OCI-LY7 (cell line): ENCODE data around the gene MARVELD3. TPM values are rescaled to one million over a fixed set of nuclear protein-coding genes. Genes with fewer than 3 reads are reported as not detected.

Experiments used
- BruUV-seq: library from RNA; stranded (reverse); fragments of 400-500 nt; replicated peaks from 2 replicates; lab custom pipeline; 2021; lab: Mats Ljungman, UMichigan
- CTCF ChIA-PET: fragments of 300-600 bp; sonication (Branson Sonifier 250); formaldehyde crosslinking; loops from one replicate; lab custom pipeline; 2022; ENCODE audit warnings: antibody characterized with exemption; ENCODE audit not compliant: unreplicated experiment; lab: Charles Lee
- POLR2A ChIA-PET: fragments of 300-600 bp; sonication (Branson Sonifier 250); formaldehyde crosslinking; loops from one replicate; lab custom pipeline; 2022; ENCODE audit warnings: antibody characterized with exemption; lab: Charles Lee
- DNase-seq: peaks from one replicate; pipeline ENCODE4 v3.0.0-alpha.2; 2015; ENCODE audit warnings: low spot score
- H2AFZ ChIP-seq: fragments of 200-600 bp; sonication (generic), shearing (Covaris generic); 2 replicates; pipeline ENCODE4 v1.6.1; 2014; ENCODE audit warnings: mild to moderate bottlenecking, antibody characterized with exemption, low read length, moderate library complexity
- H3K27ac ChIP-seq: fragments of 200-600 bp; sonication (generic); 2 replicates; pipeline ENCODE4 v1.5.1; 2014; ENCODE audit warnings: mixed run types, low read depth, mild to moderate bottlenecking, moderate library complexity, low read length, inconsistent platforms; ENCODE audit not compliant: poor library complexity, severe bottlenecking
- H3K36me3 ChIP-seq: fragments of 200-600 bp; sonication (generic); 2 replicates; pipeline ENCODE4 v1.6.1; 2014; ENCODE audit warnings: mild to moderate bottlenecking, antibody characterized with exemption, low read length, moderate library complexity, mixed read lengths; ENCODE audit not compliant: insufficient read depth
- H3K4me1 ChIP-seq: fragments of 200-600 bp; sonication (generic); 2 replicates; pipeline ENCODE4 v1.5.1; 2014; ENCODE audit warnings: mild to moderate bottlenecking, low read length; ENCODE audit not compliant: insufficient read depth, poor library complexity, severe bottlenecking
- H3K4me2 ChIP-seq: fragments of 200-600 bp; sonication (generic); 2 replicates; pipeline ENCODE4 v1.6.1; 2014; ENCODE audit warnings: mild to moderate bottlenecking, low read length
- H3K4me3 ChIP-seq: fragments of 200-600 bp; sonication (generic); 2 replicates; pipeline ENCODE4 v1.5.1; 2014; ENCODE audit warnings: mild to moderate bottlenecking, low read depth, low read length; ENCODE audit not compliant: poor library complexity, severe bottlenecking
- H3K79me2 ChIP-seq: fragments of 200-600 bp; sonication (generic); 2 replicates; pipeline ENCODE4 v1.6.1; 2016; ENCODE audit warnings: low read depth, mild to moderate bottlenecking, low read length, moderate library complexity, mixed read lengths; ENCODE audit not compliant: insufficient read depth
- H3K9me2 ChIP-seq: fragments of 200-600 bp; sonication (generic); 2 replicates; pipeline ENCODE4 v1.6.1; 2016; ENCODE audit warnings: mild to moderate bottlenecking, low read length, mixed read lengths; ENCODE audit not compliant: insufficient read depth
- H3K9me3 ChIP-seq: fragments of 200-600 bp; sonication (generic); 2 replicates; pipeline ENCODE4 v1.6.1; 2014; ENCODE audit warnings: mild to moderate bottlenecking, mixed run types, low read length, mixed read lengths
- H4K20me1 ChIP-seq: fragments of 200-600 bp; sonication (generic); 2 replicates; pipeline ENCODE4 v1.6.1; 2014; ENCODE audit warnings: mild to moderate bottlenecking, antibody characterized with exemption, low read length, moderate library complexity, mixed read lengths; ENCODE audit not compliant: insufficient read depth
- EZH2phosphoT487 ChIP-seq: fragments of 200-600 bp; sonication (generic); IDR thresholded peaks from 2 replicates; pipeline ENCODE4 v1.6.1; 2018; ENCODE audit warnings: low read depth, borderline replicate concordance, mild to moderate bottlenecking, mixed run types, antibody characterized with exemption, low read length, moderate library complexity, mixed read lengths
- intact Hi-C: fragments of 100-400 bp; cut with micrococcal nuclease; formaldehyde crosslinking; loops from one replicate; pipeline ENCODE4 v1.10.0; 2022; ENCODE audit not compliant: unreplicated experiment
- total RNA-seq, 2 experiments: library from RNA; depleted of rRNA in 1 of 2; stranded (reverse); fragments of >200 nt in 1 of 2; shearing (Covaris generic) in 1 of 2; gene quantifications; 2 replicates each; pipeline ENCODE4 v1.2.3, GENCODE V29; 2014 to 2022
- TF ChIP-seq, protein P1 (sequence below): fragments of 200-600 bp; sonication (generic); conservative IDR thresholded peaks from 2 replicates; pipeline ENCODE4 v1.5.1; 2014; ENCODE audit warnings: mild to moderate bottlenecking, antibody characterized with exemption, low read length, moderate library complexity, mixed read lengths

Gene MARVELD3
- total RNA-seq, 2 experiments from 2014 or later, result not detected

DNA sequence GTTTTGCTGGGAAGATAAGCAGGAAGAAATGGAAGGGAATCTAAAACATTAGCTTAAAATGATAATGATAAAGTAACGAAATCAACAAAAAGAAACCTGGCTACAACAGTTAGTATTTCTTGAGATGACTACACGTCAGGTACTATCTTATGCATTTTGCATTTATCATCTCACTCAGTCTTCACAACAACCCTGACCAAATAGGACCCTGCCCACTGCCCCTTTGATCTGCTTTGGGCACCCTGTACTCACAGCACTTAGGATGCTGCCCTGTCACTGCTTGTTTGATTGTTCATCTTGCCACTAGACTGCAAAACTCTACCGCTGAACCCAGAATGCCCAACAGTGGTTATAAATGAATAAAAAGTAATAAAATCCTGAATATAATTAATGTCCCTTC, 45.2 kb downstream of the MARVELD3 start:
- no peak overlapping the region for H3K4me3 ChIP-seq
- no peaks in the 10 kb centered on the region for H3K4me1 ChIP-seq
- peaks cover 72% of the 10 kb centered on the region for H3K36me3 ChIP-seq
- POLR2A ChIA-PET, result interaction anchor here (0.6 kb wide), 1 partner anchor 10 kb away, joined by 3 read pairs; no protein-coding TSS in a partner anchor
- no peak overlapping the region for H3K27ac ChIP-seq
- CTCF ChIA-PET, result interaction anchor here (0.6 kb wide), 1 partner anchor 91 kb away, joined by 3 read pairs; no protein-coding TSS in a partner anchor
- no peak overlapping the region for H3K4me2 ChIP-seq
- H2AFZ ChIP-seq, result no peak overlapping the region
- H3K9me2 ChIP-seq, result no peaks in the 10 kb centered on the region
- peaks cover 3% of the 10 kb centered on the region; the same call in 1 of the 2 replicates for H3K9me3 ChIP-seq
- no peaks in the 10 kb centered on the region for H3K79me2 ChIP-seq
- TF ChIP-seq EZH2phosphoT487, result no peak
- TF ChIP-seq, protein P1, sequence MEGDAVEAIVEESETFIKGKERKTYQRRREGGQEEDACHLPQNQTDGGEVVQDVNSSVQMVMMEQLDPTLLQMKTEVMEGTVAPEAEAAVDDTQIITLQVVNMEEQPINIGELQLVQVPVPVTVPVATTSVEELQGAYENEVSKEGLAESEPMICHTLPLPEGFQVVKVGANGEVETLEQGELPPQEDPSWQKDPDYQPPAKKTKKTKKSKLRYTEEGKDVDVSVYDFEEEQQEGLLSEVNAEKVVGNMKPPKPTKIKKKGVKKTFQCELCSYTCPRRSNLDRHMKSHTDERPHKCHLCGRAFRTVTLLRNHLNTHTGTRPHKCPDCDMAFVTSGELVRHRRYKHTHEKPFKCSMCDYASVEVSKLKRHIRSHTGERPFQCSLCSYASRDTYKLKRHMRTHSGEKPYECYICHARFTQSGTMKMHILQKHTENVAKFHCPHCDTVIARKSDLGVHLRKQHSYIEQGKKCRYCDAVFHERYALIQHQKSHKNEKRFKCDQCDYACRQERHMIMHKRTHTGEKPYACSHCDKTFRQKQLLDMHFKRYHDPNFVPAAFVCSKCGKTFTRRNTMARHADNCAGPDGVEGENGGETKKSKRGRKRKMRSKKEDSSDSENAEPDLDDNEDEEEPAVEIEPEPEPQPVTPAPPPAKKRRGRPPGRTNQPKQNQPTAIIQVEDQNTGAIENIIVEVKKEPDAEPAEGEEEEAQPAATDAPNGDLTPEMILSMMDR, result no peak
- no peak for DNase-seq
- intact Hi-C loops, result loop anchor here (5.0 kb wide), 1 partner anchor 76 kb away; no protein-coding TSS in a partner anchor
- BruUV-seq, result no TSS peak
- no peaks in the 10 kb centered on the region for H4K20me1 ChIP-seq

DNA sequence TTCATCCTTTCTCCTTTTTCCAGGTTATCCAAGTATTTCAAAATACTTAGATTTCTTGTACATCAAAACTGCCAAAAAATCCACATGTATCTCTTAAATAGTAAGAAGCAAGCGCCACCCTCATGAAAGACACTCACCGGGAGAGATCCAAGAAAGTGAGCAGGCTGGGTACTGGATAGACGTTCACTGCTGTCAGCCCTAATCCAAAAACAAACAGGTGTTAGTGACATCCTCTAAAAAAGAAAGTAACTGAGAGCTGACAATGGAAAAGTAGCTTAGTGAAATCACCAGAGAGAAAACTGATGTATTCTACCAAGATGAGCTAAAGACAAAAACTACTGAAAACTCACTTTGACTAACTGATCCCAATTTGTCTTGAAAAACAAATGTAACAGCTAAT, 46.1 kb downstream of the MARVELD3 start:
- intact Hi-C loops, result loop anchor here (5.0 kb wide), 1 partner anchor 75 kb away; no protein-coding TSS in a partner anchor
- no TSS peak for BruUV-seq
- ChIA-PET CTCF (no interaction called here), POLR2A (interaction anchor here (0.7 kb wide), 1 partner anchor 299 kb away, joined by 3 read pairs; no protein-coding TSS in a partner anchor)
- no peak for DNase-seq
- Histone ChIP-seq H3K9me3 (peaks cover 3% of the 10 kb centered on the region; the same call in 1 of the 2 replicates), H3K9me2 (no peaks in the 10 kb centered on the region), H3K27ac (no peak overlapping the region), H4K20me1 (no peaks in the 10 kb centered on the region), H3K36me3 (peaks cover 70% of the 10 kb centered on the region), H3K4me1 (no peaks in the 10 kb centered on the region), H3K79me2 (no peaks in the 10 kb centered on the region), H2AFZ (no peak overlapping the region), H3K4me3 (no peak overlapping the region), H3K4me2 (no peak overlapping the region)
- no peak for TF ChIP-seq EZH2phosphoT487
- TF ChIP-seq, protein P1, result no peak

DNA sequence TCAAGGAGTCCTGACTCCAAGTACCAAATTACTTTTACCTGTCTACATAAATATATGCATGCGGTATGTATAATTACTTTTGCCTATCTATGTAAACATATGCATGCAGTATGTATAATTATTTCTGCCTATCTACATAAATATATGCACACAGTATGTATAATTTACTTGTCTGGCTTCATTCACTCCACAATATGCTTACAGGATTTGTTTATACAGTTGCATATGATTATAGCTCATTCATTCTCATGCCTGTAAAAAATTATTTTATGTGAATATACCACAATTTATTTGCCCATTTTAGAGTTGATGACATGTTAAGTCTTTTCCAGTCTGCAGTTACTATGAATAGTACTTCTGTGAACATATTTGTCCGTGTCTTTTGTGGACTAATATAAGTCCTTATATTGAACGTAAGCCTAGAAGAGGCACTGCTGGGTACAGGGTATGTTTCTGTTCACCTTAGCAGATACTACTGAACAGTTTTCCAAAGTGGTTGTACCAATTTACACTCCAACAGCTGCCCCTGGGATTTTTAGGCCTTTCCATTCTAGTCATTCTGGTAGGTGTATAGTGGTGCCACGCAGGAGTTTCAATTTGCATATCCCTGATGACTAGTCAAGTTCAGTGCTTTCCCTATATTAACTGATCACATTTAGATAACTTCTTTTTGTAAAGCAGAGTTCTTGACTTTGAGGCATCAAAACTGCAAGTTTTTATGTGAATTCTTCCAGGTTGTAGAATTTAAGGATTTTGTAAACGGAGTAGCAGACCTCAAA, 47.0 kb downstream of the MARVELD3 start:
- ChIA-PET CTCF (no interaction called here), POLR2A (interaction anchor here (1.1 kb wide), 1 partner anchor 7 kb away, joined by 5 read pairs; no protein-coding TSS in a partner anchor)
- Histone ChIP-seq H3K9me2 (no peaks in the 10 kb centered on the region), H3K79me2 (no peaks in the 10 kb centered on the region), H4K20me1 (no peaks in the 10 kb centered on the region), H3K36me3 (peaks cover 69% of the 10 kb centered on the region), H3K27ac (no peak overlapping the region), H3K4me3 (no peak overlapping the region), H3K4me2 (no peak overlapping the region), H3K4me1 (no peaks in the 10 kb centered on the region), H2AFZ (no peak overlapping the region), H3K9me3 (peaks cover 3% of the 10 kb centered on the region; the same call in 1 of the 2 replicates)
- TF ChIP-seq, protein P1, result no peak
- no peak for TF ChIP-seq EZH2phosphoT487
- DNase-seq, result no peak
- intact Hi-C loops, result loop anchor here (5.0 kb wide), 1 partner anchor 74 kb away; no protein-coding TSS in a partner anchor
- no TSS peak for BruUV-seq
